ENCODE results near the gene HOXA2. TPM values are rescaled to one million over a fixed set of nuclear protein-coding genes. Genes with fewer than 3 reads are reported as not detected.

The HOXA2 gene
- total RNA-seq (2022; extraction: Qiagen RNA extraction): 0.53 to 0.81 TPM (median 0.69 TPM) in 5 replicates

GRCh38 chr7:27102581-27103442 is at the start of gene HOXA2:
HOXA2 (minus strand) TSS chr7:27102683; CDS start chr7:27102500, 183 bp downstream.

GRCh38 chr7:27147199-27148030 is 44.9 kb upstream of the HOXA2 start, which contains the start of gene HOXA6:
HOXA6 (minus strand) TSS chr7:27147774; CDS start chr7:27147749, 25 bp downstream.

GRCh38 chr7:27143023-27143949 is 40.8 kb upstream of the HOXA2 start, which contains the start of gene HOXA5:
HOXA5 (minus strand) TSS chr7:27143681; CDS start chr7:27143607, 74 bp downstream.

GRCh38 chr7:27130540-27131389 is 28.3 kb upstream of the HOXA2 start, which contains the start of gene HOXA4:
HOXA4 (minus strand) TSS chr7:27130757; CDS start chr7:27130733, 24 bp downstream.

GRCh38 chr7:27095897-27096767 is 6.4 kb downstream of the HOXA2 start, which contains the start of gene HOXA1:
HOXA1 (minus strand) TSS chr7:27096000; CDS start chr7:27095912, 88 bp downstream.

Other genes with a start within 250 kb of the HOXA2 start
- gene SKAP2, start 238.1 kb downstream of the HOXA2 start, total RNA-seq (2022; extraction: Qiagen RNA extraction): 14.3 to 18.1 TPM (median 17.6 TPM) in 5 replicates
- 2.4 to 3.6 TPM (median 3.3 TPM) in 5 replicates for gene HOXA1, start 6.7 kb downstream of the HOXA2 start, total RNA-seq (2022; extraction: Qiagen RNA extraction)
- 1.4 to 2.3 TPM (median 1.7 TPM) in 5 replicates for gene HOXA4, start 28.1 kb upstream of the HOXA2 start, total RNA-seq (2022; extraction: Qiagen RNA extraction)
- gene HOXA5, start 41.0 kb upstream of the HOXA2 start, total RNA-seq (2022; extraction: Qiagen RNA extraction): 4.1 to 5.9 TPM (median 4.2 TPM) in 5 replicates
- gene HOXA6, start 45.1 kb upstream of the HOXA2 start, total RNA-seq (2022; extraction: Qiagen RNA extraction): 1.1 to 1.6 TPM (median 1.3 TPM) in 5 replicates
- gene HOXA3, start 49.9 kb upstream of the HOXA2 start, total RNA-seq (2022; extraction: Qiagen RNA extraction): 3.7 to 6.1 TPM (median 5.6 TPM) in 5 replicates
- gene HOXA7, start 54.0 kb upstream of the HOXA2 start, total RNA-seq (2022; extraction: Qiagen RNA extraction): 4.2 to 5.2 TPM (median 4.8 TPM) in 5 replicates
- gene HOXA9, start 62.9 kb upstream of the HOXA2 start, total RNA-seq (2022; extraction: Qiagen RNA extraction): 0.32 to 0.67 TPM (median 0.54 TPM) in 5 replicates
- 5.4 to 7.8 TPM (median 6.3 TPM) in 5 replicates for gene HOXA10, start 71.6 kb upstream of the HOXA2 start, total RNA-seq (2022; extraction: Qiagen RNA extraction)
- gene HOXA11, start 82.5 kb upstream of the HOXA2 start, total RNA-seq (2022; extraction: Qiagen RNA extraction): 0.58 to 0.68 TPM (median 0.63 TPM) in 5 replicates
- 2.0 to 2.7 TPM (median 2.2 TPM) in 5 replicates for gene HOXA13, start 97.4 kb upstream of the HOXA2 start, total RNA-seq (2022; extraction: Qiagen RNA extraction)
- 0.07 to 0.22 TPM (median 0.13 TPM) in 5 replicates for gene EVX1, start 140.1 kb upstream of the HOXA2 start, total RNA-seq (2022; extraction: Qiagen RNA extraction)